Activated B cell treated with CpG ODN at 0.5 μM for 24 hours (primary cell): ENCODE measurements around the gene TTC3. TPM values are rescaled to one million over a fixed set of nuclear protein-coding genes. Genes with fewer than 3 reads are reported as not detected.
"Not testable (repeated sequence)": the region's sequence is repeated elsewhere in the genome, so short reads cannot be mapped to it uniquely, and the experiment has no call there.

Source experiments
- ATAC-seq: fragments of 200-7000 bp; cut with Tn5 transposase; one replicate; pipeline ENCODE4 v1.10.0; 2021; ENCODE audit warnings: low read depth, mild to moderate bottlenecking, moderate library complexity
- CTCF ChIA-PET: fragments of 350-600 bp; sonication (Branson Sonifier 250); formaldehyde crosslinking; loops from one replicate; lab custom pipeline; 2021; ENCODE audit warnings: antibody characterized with exemption; lab: Charles Lee
- POLR2A ChIA-PET: fragments of 350-600 bp; sonication (Branson Sonifier 250); formaldehyde crosslinking; loops from one replicate; lab custom pipeline; 2021; ENCODE audit warnings: antibody characterized with exemption; lab: Charles Lee
- DNase-seq: peaks from one replicate; pipeline ENCODE4 v3.0.0; 2022
- H3K27ac Mint-ChIP-seq: one replicate; pipeline ENCODE4 v1.8.0; 2020; ENCODE audit warnings: mixed read lengths
- H3K27me3 Mint-ChIP-seq: one replicate; pipeline ENCODE4 v1.8.0; 2021; ENCODE audit warnings: mixed read lengths
- H3K36me3 Mint-ChIP-seq: one replicate; pipeline ENCODE4 v1.8.0; 2021; ENCODE audit warnings: low read depth, mixed read lengths
- H3K4me1 Mint-ChIP-seq: one replicate; pipeline ENCODE4 v1.8.0; 2021; ENCODE audit warnings: mixed read lengths
- H3K4me3 Mint-ChIP-seq: one replicate; pipeline ENCODE4 v1.8.0; 2020; ENCODE audit warnings: mild to moderate bottlenecking, mixed read lengths
- H3K9me3 Mint-ChIP-seq: one replicate; pipeline ENCODE4 v1.8.0; 2020; ENCODE audit warnings: mixed read lengths
- intact Hi-C: fragments of 100-400 bp; cut with micrococcal nuclease; formaldehyde crosslinking; loops from one replicate; pipeline ENCODE4 v1.15.1; 2024
- total RNA-seq: library from RNA; stranded (reverse); gene quantifications from 2 replicates; pipeline ENCODE4 v1.2.3, GENCODE V29; 2022
- TF ChIP-seq, protein P1 (sequence below): fragments of 200-600 bp; IDR thresholded peaks from one replicate; pipeline ENCODE4 v1.8.0; 2022; ENCODE audit warnings: antibody characterized with exemption, mild to moderate bottlenecking

The TTC3 gene
- total RNA-seq, 1 donor from 2014 or later: 69.8 TPM

DNA sequence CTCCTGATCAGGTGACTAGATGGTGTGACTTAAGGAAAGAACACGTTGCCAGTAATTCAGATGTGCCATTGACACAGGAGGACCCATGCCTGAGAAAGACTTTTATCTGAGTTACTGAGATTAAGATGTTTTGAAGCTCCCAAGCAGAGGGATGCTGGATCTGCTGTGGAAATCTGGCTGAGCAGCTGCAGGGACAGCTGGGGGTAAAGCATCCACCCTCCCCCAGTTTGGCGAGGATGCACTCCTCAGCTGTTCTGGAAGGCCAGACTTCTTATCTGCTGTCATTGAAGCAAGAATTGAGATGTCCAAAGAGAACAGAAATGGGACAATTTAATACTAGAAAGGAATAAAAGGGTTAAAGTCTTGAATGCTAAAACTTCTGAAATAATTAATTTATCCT is 25.7 kb downstream of the TTC3 start:
- H3K27ac Mint-ChIP-seq: no peak overlapping the region
- TF ChIP-seq, protein P1, sequence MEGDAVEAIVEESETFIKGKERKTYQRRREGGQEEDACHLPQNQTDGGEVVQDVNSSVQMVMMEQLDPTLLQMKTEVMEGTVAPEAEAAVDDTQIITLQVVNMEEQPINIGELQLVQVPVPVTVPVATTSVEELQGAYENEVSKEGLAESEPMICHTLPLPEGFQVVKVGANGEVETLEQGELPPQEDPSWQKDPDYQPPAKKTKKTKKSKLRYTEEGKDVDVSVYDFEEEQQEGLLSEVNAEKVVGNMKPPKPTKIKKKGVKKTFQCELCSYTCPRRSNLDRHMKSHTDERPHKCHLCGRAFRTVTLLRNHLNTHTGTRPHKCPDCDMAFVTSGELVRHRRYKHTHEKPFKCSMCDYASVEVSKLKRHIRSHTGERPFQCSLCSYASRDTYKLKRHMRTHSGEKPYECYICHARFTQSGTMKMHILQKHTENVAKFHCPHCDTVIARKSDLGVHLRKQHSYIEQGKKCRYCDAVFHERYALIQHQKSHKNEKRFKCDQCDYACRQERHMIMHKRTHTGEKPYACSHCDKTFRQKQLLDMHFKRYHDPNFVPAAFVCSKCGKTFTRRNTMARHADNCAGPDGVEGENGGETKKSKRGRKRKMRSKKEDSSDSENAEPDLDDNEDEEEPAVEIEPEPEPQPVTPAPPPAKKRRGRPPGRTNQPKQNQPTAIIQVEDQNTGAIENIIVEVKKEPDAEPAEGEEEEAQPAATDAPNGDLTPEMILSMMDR: no peak
- H3K36me3 Mint-ChIP-seq: peaks cover 56% of the 10 kb centered on the region
- H3K4me3 Mint-ChIP-seq: no peak overlapping the region
- ATAC-seq: no peak
- no peak for DNase-seq
- no peaks in the 10 kb centered on the region for H3K4me1 Mint-ChIP-seq
- H3K27me3 Mint-ChIP-seq: no peaks in the 10 kb centered on the region
- CTCF ChIA-PET: no interaction called here
- H3K9me3 Mint-ChIP-seq: no peaks in the 10 kb centered on the region
- intact Hi-C loops: no loop called here
- POLR2A ChIA-PET: no interaction called here

DNA sequence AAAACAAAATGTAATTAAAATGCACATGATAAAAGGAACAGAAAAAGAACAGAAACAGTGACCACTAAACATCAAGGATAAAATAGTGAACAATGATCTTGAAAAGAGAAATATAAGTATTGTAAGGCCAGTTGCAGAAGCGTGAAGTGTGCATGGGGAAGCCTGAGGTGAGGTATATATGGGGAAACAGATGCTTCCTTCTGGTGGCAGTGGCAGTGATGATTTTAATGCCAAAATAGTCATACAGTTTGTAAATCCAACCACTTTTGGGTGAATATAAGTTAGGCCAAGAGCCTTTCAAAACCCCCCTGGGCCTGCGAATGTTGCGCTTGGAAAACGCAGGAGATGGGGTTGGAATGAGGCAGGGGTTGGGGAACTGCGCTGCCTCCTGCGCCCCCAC is 27.3 kb downstream of the TTC3 start:
- no peaks in the 10 kb centered on the region for H3K27me3 Mint-ChIP-seq
- no peaks in the 10 kb centered on the region for H3K4me1 Mint-ChIP-seq
- POLR2A ChIA-PET: no interaction called here
- TF ChIP-seq, protein P1: no peak
- CTCF ChIA-PET: no interaction called here
- no peak overlapping the region for H3K4me3 Mint-ChIP-seq
- H3K9me3 Mint-ChIP-seq: no peaks in the 10 kb centered on the region
- DNase-seq (no peak), ATAC-seq (no peak)
- H3K27ac Mint-ChIP-seq: no peak overlapping the region
- H3K36me3 Mint-ChIP-seq: peaks cover 47% of the 10 kb centered on the region
- intact Hi-C loops: no loop called here

DNA sequence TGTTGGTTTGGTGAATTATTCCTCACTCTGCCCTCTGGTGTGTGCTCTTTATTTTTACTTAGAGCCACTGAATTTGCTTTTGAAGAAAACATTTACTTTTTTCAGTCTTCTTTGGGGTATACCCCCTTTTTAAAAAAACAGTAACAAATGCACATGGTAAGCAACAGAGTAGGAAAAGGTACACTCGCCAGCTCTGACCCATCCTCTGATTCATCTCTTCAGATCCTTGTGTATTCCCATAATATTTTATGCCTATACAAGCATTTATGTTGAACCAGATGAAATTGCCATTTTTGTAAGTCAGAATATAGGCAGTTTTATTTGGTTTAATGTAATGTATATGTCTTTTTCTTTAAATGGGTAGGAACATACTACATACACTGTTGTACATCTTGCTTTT is 28.3 kb downstream of the TTC3 start:
- Mint-ChIP-seq H3K27me3 (no peaks in the 10 kb centered on the region), H3K36me3 (peaks cover 36% of the 10 kb centered on the region), H3K9me3 (no peaks in the 10 kb centered on the region), H3K4me3 (no peak overlapping the region), H3K4me1 (no peaks in the 10 kb centered on the region), H3K27ac (no peak overlapping the region)
- ATAC-seq: no peak
- intact Hi-C loops: no loop called here
- DNase-seq: no peak
- ChIA-PET POLR2A (no interaction called here), CTCF (no interaction called here)
- TF ChIP-seq, protein P1: no peak

DNA sequence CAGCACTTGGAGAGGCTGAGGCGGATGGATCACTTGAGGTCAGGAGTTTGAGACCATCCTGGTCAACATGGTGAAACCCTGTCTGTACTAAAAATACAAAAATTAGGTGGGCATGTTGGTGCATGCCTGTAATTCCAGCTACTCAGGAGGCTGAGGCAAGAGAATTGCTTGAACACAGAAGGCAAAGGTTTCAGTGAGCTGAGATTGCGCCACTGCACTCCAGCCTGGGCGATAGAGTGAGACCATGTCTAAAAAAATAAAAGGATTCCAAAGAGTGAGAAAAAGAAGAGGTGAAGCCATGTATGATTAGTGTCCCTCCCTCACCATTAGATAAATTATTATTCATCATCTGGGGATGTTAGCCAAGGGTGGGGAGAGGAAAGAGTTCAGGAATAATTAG is 29.7 kb downstream of the TTC3 start:
- H3K9me3 Mint-ChIP-seq: not testable (repeated sequence)

DNA sequence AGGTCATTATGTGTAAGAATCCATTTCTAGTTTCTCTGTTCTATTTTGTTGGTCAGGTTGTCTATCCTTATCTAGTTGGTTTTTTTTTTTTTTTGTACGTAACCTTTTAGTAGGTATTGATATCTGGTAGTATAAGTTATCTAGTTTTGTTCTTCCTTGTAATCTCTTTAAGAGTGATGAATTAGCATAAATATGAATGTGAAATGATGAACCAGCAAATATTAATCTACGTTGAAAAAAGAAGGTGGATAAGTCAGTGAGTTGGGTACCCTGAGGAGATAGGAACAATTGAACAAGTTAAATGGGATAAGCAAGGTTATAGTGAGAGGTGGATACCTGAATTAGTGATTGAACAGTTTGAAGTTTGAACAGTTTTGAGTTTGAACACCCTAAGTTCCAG is 33.9 kb downstream of the TTC3 start:
- intact Hi-C loops: no loop called here
- no peak overlapping the region for H3K27ac Mint-ChIP-seq
- no peak for ATAC-seq

More for the DNA sequence above, 29.7 kb downstream of the TTC3 start:
- ATAC-seq, CTCF ChIA-PET, H3K4me1 Mint-ChIP-seq, DNase-seq, POLR2A ChIA-PET, intact Hi-C loops, H3K27ac Mint-ChIP-seq, H3K27me3 Mint-ChIP-seq, H3K4me3 Mint-ChIP-seq: not testable (repeated sequence)
- peaks cover 28% of the 10 kb centered on the region for H3K36me3 Mint-ChIP-seq

DNA sequence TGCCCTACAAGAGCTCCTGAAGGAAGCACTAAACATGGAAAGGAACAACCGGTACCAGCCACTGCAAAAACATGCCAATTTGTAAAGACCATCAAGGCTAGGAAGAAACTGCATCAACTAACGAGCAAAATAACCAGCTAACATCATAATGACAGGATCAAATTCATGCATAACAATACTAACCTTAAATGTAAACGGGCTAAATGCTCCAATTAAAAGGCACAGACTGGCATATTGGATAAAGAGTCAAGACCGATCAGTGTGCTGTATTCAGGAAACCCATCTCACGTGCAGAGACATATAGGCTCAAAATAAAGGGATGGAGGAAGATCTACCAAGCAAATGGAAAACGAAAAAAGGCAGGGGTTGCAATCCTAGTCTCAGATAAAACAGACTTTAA is 38.0 kb downstream of the TTC3 start:
- ATAC-seq, H3K9me3 Mint-ChIP-seq, POLR2A ChIA-PET, H3K4me1 Mint-ChIP-seq, H3K27me3 Mint-ChIP-seq, H3K4me3 Mint-ChIP-seq, H3K27ac Mint-ChIP-seq, DNase-seq, CTCF ChIA-PET, intact Hi-C loops: not testable (repeated sequence)
- H3K36me3 Mint-ChIP-seq: peaks cover 18% of the 10 kb centered on the region

More for the DNA sequence above, 33.9 kb downstream of the TTC3 start:
- no peak overlapping the region for H3K4me3 Mint-ChIP-seq
- H3K9me3 Mint-ChIP-seq: no peaks in the 10 kb centered on the region
- ChIA-PET POLR2A (no interaction called here), CTCF (no interaction called here)
- TF ChIP-seq, protein P1: no peak
- DNase-seq: no peak
- peaks cover 11% of the 10 kb centered on the region for H3K36me3 Mint-ChIP-seq
- no peaks in the 10 kb centered on the region for H3K4me1 Mint-ChIP-seq
- no peaks in the 10 kb centered on the region for H3K27me3 Mint-ChIP-seq

DNA sequence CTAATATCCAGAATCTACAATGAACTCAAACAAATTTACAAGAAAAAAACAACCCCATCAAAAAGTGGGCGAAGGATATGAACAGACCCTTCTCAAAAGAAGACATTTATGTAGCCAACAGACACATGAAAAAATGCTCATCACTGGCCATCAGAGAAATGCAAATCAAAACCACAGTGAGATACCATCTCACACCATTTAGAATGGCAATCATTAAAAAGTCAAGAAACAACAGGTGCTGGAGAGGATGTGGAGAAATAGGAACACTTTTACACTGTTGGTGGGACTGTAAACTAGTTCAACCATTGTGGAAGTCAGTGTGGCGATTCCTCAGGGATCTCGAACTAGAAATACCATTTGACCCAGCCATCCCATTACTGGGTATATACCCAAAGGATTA is 41.2 kb downstream of the TTC3 start:
- H3K27me3 Mint-ChIP-seq, H3K27ac Mint-ChIP-seq, DNase-seq, H3K4me1 Mint-ChIP-seq, CTCF ChIA-PET, H3K9me3 Mint-ChIP-seq, intact Hi-C loops, POLR2A ChIA-PET, ATAC-seq, H3K4me3 Mint-ChIP-seq: not testable (repeated sequence)
- peaks cover 16% of the 10 kb centered on the region for H3K36me3 Mint-ChIP-seq

DNA sequence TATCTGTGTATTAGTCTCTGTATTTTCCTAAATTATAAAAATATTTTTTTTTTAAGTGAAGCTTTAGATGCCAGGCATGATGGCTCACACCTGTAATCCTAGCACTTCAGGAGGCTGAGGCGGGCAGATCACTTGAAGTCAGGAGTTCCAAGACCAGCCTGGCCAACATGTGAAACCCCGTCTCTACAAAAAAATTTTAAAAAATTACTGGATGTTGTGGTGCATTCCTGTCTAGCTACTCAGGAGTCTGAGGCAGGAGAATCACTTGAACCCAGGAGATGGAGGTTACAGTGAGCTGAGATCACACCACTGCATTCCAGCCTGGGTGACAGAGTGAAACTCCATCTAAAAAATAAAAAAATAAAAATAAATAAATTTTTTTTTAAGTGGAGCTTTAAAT is 43.4 kb downstream of the TTC3 start:
- CTCF ChIA-PET, intact Hi-C loops, H3K9me3 Mint-ChIP-seq, ATAC-seq, DNase-seq, H3K27ac Mint-ChIP-seq, H3K4me3 Mint-ChIP-seq, POLR2A ChIA-PET, H3K27me3 Mint-ChIP-seq, H3K4me1 Mint-ChIP-seq: not testable (repeated sequence)
- peaks cover 29% of the 10 kb centered on the region for H3K36me3 Mint-ChIP-seq
